GM06990 (cell line): Measurements from ENCODE around the gene IL5RA.
A peak's percentile ranks its signal among the peaks of the same experiment; 100 is the strongest.

Experiments
- DNase-seq: peaks from one replicate; pipeline ENCODE4 v3.0.0-alpha.2; 2011; ENCODE audit not compliant: insufficient read length; ENCODE audit errors: extremely low read depth
- H3K27me3 ChIP-seq: replicated peaks from 2 replicates; pipeline ENCODE4 v1.6.0; 2011; ENCODE audit warnings: low read length; ENCODE audit not compliant: control insufficient read depth, insufficient read depth
- H3K36me3 ChIP-seq: 2 replicates; pipeline ENCODE4 v1.5.1; 2011; ENCODE audit warnings: low read length; ENCODE audit not compliant: control insufficient read depth, insufficient read depth
- H3K4me3 ChIP-seq: replicated peaks from 2 replicates; pipeline ENCODE4 v1.5.1; 2011; ENCODE audit warnings: low read depth, mild to moderate bottlenecking, control low read depth, low read length
- CTCF ChIP-seq: IDR thresholded peaks from 2 replicates; pipeline ENCODE4 v1.5.1; 2011; ENCODE audit warnings: low read length, control low read depth, mild to moderate bottlenecking, inconsistent platforms; ENCODE audit not compliant: insufficient read depth, poor library complexity, severe bottlenecking

Gene IL5RA

DNA sequence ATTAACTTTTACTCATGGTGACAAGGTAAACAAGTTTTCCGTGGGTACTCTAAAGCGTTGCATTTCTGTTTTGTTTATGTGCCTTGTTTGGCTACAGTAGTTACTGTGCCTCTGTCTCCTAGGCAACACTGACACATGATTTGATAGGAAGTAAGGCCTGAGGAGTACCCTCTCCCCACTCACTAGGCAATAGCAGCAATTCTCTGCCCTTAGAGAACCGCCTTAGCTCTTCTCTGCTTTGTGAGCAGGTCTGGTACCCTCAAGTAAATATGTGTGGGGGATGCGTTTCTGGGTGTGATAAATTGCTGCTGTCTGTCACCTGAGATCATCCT lies at the start of gene IL5RA:
Gene IL5RA, minus strand, starts transcription at position 76 of the 332 bp plus-strand sequence. CDS start 5,390 bp downstream, outside the sequence.
- H3K4me3 ChIP-seq: peak within 1 kb of the TSS; percentile 26; the same call in 1 of the 2 replicates

DNA sequence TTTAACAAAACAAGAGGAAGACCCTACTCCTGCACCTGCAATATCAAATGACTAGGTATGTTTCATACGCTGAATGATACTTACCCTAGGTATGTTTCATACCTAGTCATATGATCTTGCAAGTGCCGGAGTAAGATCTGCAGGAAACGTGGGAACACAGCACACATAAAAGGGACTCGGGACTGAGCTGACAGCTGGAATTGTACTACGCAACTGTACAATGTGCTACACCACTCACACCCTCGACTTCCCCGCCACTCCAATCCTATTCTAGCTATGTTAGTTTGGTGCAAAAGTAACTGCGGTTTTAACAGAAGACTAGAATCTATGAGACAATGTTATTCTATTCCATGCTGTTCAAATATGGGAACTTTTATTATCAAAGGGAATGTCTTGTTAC lies 47.3 kb upstream of the IL5RA start:
- no peak overlapping the region for H3K4me3 ChIP-seq
- TF ChIP-seq CTCF: no peak
- peaks cover 1% of the 10 kb centered on the region for H3K36me3 ChIP-seq
- DNase-seq: no peak
- no peaks in the 10 kb centered on the region for H3K27me3 ChIP-seq

More for the DNA sequence above, at the start of gene IL5RA:
- Histone ChIP-seq H3K36me3 (no peaks in the 10 kb centered on the region), H3K27me3 (no peaks in the 10 kb centered on the region)
- TF ChIP-seq CTCF: no peak
- no peak for DNase-seq

GRCh38 chr3:3154879-3155610 lies 44.9 kb upstream of the IL5RA start:
- Histone ChIP-seq H3K27me3 (no peaks in the 10 kb centered on the region), H3K36me3 (peaks cover 2% of the 10 kb centered on the region), H3K4me3 (no peak overlapping the region)
- no peak for TF ChIP-seq CTCF
- no peak for DNase-seq

- TF ChIP-seq CTCF: no peak
- Histone ChIP-seq H3K27me3 (no peaks in the 10 kb centered on the region), H3K4me3 (no peak overlapping the region), H3K36me3 (peaks cover 1% of the 10 kb centered on the region)
- DNase-seq: no peak
Observed at GRCh38 chr3:3151513-3151912, 41.3 kb upstream of the IL5RA start.

DNA sequence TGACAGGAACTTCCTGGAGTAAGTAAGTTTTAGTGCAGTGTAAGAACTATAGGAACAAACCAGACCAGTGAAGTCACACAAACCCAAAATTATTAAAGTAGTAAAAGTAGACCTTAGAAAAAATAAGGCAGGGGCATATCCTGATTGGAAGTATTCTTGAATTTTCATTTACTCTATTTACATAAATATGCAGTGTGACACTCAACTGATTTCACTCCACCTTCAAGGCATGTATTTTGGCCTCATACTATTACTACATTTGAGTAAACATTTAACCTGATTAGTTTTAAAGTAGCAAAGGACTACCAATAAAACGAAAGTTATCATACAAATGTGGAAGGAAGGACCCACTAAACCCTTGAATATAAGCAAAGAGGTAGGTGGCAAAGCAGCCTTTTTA lies 39.4 kb upstream of the IL5RA start:
- peaks cover 3% of the 10 kb centered on the region for H3K36me3 ChIP-seq

More for the DNA sequence above, 39.4 kb upstream of the IL5RA start:
- TF ChIP-seq CTCF: no peak
- Histone ChIP-seq H3K27me3 (no peaks in the 10 kb centered on the region), H3K4me3 (no peak overlapping the region)
- DNase-seq: no peak
